Measurements from ENCODE around the gene BANP.
A peak's percentile ranks its signal among the peaks of the same experiment; 100 is the strongest.
"Not testable (repeated sequence)": the region's sequence is repeated elsewhere in the genome, so short reads cannot be mapped to it uniquely, and the experiment has no call there.

The BANP gene, protein sequence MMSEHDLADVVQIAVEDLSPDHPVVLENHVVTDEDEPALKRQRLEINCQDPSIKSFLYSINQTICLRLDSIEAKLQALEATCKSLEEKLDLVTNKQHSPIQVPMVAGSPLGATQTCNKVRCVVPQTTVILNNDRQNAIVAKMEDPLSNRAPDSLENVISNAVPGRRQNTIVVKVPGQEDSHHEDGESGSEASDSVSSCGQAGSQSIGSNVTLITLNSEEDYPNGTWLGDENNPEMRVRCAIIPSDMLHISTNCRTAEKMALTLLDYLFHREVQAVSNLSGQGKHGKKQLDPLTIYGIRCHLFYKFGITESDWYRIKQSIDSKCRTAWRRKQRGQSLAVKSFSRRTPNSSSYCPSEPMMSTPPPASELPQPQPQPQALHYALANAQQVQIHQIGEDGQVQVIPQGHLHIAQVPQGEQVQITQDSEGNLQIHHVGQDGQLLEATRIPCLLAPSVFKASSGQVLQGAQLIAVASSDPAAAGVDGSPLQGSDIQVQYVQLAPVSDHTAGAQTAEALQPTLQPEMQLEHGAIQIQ

GRCh38 chr16:87950765-87951551 is at the start of gene BANP:
BANP (plus strand) TSS chr16:87951434; CDS start chr16:87975116, 23,682 bp downstream.
- peak; percentile 88 for DNase-seq (ENCODE audit: low read depth in 2 of 2)

- DNase-seq (ENCODE audit: low read depth in 2 of 2): not testable (repeated sequence)
Observed at GRCh38 chr16:87904963-87905362, 46.3 kb upstream of the BANP start.

GRCh38 chr16:87905521-87905920 is 45.7 kb upstream of the BANP start:
- DNase-seq (ENCODE audit: low read depth in 2 of 2): not testable (repeated sequence)

DNA sequence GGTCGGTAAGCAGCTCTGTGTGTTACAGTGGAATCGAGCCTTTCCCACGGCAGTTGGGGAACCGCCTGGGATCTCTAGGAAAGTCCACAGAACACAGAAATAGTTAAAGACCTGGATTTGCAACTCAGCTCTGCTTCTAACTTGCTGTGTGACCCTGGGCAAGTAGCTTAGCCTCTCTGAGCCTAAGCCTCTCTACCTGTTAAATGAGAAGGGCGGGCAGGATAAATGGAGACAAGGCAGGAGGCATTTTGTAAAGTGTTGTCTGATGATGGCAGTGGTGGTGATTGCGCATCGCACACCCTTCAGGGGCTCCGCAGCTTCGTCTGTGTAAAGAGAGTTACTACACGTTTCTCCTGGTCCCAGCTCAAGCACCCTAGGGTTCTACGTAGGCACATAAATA is 43.1 kb upstream of the BANP start:
- not testable (repeated sequence) for DNase-seq (ENCODE audit: low read depth in 2 of 2)

DNA sequence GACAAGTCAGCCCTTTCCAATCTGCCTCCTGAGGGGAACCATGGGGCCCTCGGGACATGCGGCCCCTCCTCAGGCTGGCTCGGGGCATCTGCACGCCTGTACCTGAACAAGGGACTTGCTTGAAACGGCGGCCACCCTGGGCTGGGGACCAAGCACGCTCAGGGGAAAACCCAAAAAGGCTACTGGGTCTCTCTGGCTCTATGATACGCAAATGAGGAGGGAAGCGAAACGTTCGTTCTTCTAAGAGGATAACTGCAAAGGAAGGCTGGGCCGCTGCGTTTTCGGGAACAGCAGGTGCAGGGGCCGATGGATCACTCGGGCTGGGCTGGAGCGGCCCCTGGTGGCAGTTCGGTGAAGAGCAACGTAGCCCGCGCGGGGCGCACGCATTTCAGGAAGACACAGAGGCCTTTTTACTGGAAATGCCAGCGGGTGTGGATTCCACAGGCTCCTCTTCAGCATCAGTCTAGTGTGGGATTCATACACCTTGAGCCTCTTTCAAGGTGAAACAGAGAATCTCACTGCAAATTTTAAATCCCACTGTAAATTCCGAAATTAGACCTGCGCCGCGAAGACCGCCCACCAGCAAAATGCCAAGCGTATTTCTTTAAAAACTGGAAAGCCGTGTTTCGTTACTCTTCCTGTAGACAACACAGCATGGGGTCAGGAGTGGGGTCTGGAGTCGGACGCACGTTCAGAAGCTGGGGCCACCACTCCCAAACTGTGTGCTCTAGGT is 41.9 kb upstream of the BANP start:
- peak; percentile 66 to 68 for DNase-seq (ENCODE audit: low read depth in 2 of 2)

DNA sequence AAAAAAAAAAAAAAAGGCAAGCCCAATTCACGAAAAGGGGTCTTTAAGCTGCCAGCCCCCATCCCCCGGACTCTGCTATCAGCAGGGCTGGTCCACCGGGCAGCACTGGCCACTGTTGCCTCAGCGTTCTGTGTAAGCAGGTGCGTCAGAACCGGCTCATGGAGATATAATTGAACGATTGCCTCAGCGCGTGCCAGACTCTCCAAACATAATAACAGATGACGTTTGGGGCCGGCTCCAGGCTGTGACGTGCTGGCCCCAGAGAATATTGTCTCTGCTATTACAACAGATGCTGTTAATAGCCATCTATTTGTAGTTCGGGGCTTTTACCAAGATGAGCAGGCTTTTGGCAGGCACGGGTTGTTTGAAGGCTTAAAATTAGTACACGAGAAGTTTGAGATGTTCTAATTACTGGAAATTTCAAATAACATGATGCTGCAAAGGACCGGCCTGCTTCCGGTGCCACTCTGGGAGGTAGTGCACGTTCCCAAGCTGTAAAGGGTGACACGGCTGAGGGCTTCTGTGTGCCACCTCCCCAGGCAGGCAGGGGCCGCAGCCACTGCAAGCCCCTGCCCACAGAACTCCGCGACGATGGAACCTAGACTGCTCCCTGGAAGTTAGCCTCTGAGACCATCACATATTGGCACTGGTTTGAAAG is 40.0 kb upstream of the BANP start:
- not testable (repeated sequence) for DNase-seq (ENCODE audit: low read depth in 2 of 2)

GRCh38 chr16:87912691-87913090 is 38.5 kb upstream of the BANP start:
- DNase-seq (ENCODE audit: low read depth in 2 of 2): not testable (repeated sequence)

DNA sequence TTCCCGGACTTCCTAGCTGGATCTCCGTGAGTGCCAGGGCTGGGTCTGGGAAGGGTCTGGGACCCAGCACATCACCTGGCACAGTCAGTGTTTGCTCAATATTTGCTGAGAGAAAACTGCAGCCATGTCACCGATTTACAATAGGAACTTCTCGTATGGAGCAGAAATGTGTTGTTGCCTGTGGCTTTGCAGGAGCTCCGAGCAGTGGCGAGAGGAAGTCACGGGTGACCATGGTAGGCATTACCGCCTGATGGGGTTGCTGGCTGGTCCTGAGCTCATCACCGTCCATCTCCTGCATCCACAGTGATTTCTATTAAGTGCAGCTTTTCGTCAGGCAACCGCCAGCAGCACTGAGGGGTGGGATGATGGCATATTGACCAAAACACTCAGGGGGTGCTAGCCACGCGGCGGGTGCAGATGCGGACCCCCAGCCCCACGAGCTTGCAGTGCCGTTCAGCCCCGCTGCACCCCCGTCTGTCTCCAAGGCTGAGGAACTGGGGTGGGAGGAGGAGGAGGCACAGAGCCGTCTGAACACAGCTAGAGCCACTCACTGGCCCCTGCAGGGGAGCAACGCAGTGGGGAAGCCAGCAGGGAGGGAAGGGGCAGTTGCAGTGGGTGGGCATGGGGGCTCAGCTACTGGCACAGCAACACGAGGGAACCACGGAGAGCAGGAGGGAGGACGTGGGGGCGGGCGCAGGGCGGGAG is 37.1 kb upstream of the BANP start:
- DNase-seq (ENCODE audit: low read depth in 2 of 2): not testable (repeated sequence)

DNA sequence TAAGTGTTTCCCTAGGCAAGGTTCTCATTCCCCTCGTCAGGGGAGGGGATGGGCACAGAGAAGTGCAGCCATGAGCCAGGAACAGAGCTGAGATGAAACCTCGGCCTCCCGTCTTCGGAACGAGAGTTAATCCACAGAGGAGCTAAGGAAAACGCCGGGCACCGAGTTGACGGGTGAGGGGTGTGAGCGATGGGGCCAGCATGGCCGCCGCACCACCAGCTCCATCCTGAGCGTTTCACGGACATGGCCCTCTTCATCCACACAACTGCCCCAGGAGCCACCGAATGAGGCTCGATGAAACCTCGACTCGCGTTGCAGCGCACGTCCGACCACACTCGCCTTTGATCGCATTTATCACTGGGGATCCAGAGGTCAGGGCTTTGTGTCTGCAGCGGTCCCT is 36.4 kb upstream of the BANP start:
- DNase-seq (ENCODE audit: low read depth in 2 of 2): no peak

GRCh38 chr16:87917503-87917902 is 33.7 kb upstream of the BANP start:
- DNase-seq (ENCODE audit: low read depth in 2 of 2): no peak

- DNase-seq (ENCODE audit: low read depth in 2 of 2): no peak
Observed at GRCh38 chr16:87918338-87918737, 32.9 kb upstream of the BANP start.

- DNase-seq (ENCODE audit: low read depth in 2 of 2): no peak
Observed at GRCh38 chr16:87918866-87919680, 32.2 kb upstream of the BANP start.

DNA sequence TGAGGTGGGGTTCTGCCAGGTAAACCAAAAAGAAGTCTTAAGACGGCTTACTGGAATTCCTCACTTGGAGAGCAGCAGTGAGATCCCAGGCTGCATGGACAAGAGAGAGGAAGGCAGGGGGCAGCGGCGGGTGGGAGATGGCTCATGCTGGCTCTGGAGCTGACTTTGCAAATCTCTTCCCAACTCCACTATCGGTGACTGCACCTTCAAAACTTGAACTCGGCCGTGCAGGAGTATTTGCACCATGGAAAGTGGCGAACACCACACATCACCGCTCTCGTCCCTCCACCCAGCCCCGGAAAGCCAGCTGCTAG is 31.6 kb upstream of the BANP start:
- DNase-seq (ENCODE audit: low read depth in 2 of 2): no peak

DNA sequence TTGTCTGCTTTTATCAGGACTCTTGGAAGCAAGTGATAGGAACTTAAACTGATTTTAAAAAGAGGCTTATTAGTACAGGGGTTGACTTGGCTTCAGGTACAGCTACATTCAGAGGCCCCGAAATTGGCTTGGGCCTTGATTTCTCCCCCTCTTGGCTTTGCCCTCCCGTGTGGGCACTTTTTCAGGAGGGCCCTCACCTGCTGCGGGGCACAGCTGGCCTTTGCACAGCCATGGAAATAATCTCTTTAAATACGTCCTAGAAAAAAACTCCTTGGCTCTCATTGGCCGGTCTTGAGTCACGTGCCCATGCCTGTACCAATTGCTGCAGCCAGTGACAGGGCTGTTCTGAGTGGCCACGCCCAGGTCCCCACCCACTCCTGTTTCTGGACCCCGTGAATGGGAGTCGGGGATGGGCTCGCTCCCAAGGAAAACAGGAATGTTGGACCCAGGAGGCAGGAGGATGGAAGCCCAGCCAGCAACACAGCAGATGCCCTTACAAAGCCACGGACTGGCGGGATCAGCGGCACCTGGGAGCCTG is 29.9 kb upstream of the BANP start:
- DNase-seq (ENCODE audit: low read depth in 2 of 2): no peak

DNA sequence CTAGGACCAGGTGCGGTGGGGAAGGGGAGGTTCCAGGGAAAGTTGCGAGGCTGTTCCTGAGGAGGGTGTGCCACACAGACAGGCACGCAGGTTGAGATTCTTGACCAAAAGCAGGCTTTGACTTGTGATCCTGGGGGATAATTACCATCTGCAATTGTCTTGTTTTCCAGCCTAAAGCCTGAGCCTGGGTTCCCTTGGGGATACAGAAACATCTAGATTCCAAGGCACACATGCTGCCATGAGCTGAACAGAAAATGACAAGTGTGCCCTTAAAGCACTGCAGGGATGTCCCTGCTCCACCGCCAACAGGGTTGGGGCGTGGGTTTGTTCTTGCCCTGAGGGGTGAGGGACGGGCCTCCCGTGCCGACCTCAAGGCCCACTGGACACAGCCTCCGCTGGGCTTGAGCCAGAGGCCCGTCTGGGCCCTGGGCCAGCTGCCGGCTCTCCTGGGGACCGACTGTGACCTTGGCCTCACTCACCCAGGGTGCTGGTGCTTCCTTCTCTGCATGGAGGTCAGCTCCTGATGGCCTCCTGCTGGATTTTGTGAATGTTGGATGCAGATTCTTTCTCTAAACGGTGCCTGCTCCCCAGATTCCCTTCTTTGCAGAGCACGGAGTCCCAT is 28.9 kb upstream of the BANP start:
- no peak for DNase-seq (ENCODE audit: low read depth in 2 of 2)

GRCh38 chr16:87924041-87924810 is 27.0 kb upstream of the BANP start:
- no peak for DNase-seq (ENCODE audit: low read depth in 2 of 2)

- no peak for DNase-seq (ENCODE audit: low read depth in 2 of 2)
Observed at GRCh38 chr16:87924811-87925670, 26.2 kb upstream of the BANP start.

Data from stimulated activated CD8-positive, alpha-beta memory T cell treated with anti-CD3 and anti-CD28 coated beads, Interleukin-7, amount 100 ng/mL, for 1 hour (primary cell).